PC-9 (cell line): ENCODE results near the gene ERC1. TPM values are rescaled to one million over a fixed set of nuclear protein-coding genes. Genes with fewer than 3 reads are reported as not detected.
"Not testable (repeated sequence)": the region's sequence is repeated elsewhere in the genome, so short reads cannot be mapped to it uniquely, and the experiment has no call there.

ENCODE experiments used
- BruUV-seq: library from RNA; stranded (reverse); fragments of 400-500 nt; replicated peaks from 2 replicates; lab custom pipeline; 2021; lab: Mats Ljungman, UMichigan
- CTCF ChIA-PET: fragments of 300-600 bp; sonication (Branson Sonifier 250); formaldehyde crosslinking; loops from one replicate; lab custom pipeline; 2022; ENCODE audit warnings: antibody characterized with exemption; lab: Charles Lee
- POLR2A ChIA-PET: fragments of 300-600 bp; sonication (Branson Sonifier 250); formaldehyde crosslinking; loops from one replicate; lab custom pipeline; 2022; ENCODE audit warnings: antibody characterized with exemption; ENCODE audit not compliant: unreplicated experiment; lab: Charles Lee
- DNase-seq, 2 experiments: peaks; one replicate each; pipeline versions ENCODE4 v3.0.0 to v3.0.0-alpha.2; 2015 to 2022; ENCODE audit warnings: mixed read lengths in 1 of 2
- H2AFZ ChIP-seq: fragments of 200-600 bp; sonication (generic); 2 replicates; pipeline ENCODE4 v1.8.1; 2017; ENCODE audit warnings: antibody characterized with exemption
- H3F3A ChIP-seq: fragments of 200-600 bp; sonication (generic); 2 replicates; pipeline ENCODE4 v1.8.1; 2017; ENCODE audit warnings: antibody characterized with exemption, mild to moderate bottlenecking, low read depth; ENCODE audit not compliant: insufficient read depth
- H3K27ac ChIP-seq: fragments of 200-600 bp; sonication (generic); 2 replicates; pipeline ENCODE4 v1.6.1; 2016; ENCODE audit warnings: mixed run types
- H3K27me3 ChIP-seq: fragments of 200-600 bp; sonication (generic); 2 replicates; pipeline ENCODE4 v1.6.1; 2016; ENCODE audit warnings: low read depth, mixed run types; ENCODE audit not compliant: insufficient read depth
- H3K36me3 ChIP-seq: fragments of 200-600 bp; sonication (generic); 2 replicates; pipeline ENCODE4 v1.6.1; 2016; ENCODE audit warnings: low read depth, mixed run types
- H3K4me1 ChIP-seq: fragments of 200-600 bp; sonication (generic); replicated peaks from 2 replicates; pipeline ENCODE4 v1.6.1; 2016; ENCODE audit warnings: mixed run types; ENCODE audit not compliant: insufficient read depth
- H3K4me2 ChIP-seq: fragments of 200-600 bp; sonication (generic); 2 replicates; pipeline ENCODE4 v1.6.1; 2017; ENCODE audit warnings: mixed run types
- H3K4me3 ChIP-seq: fragments of 200-600 bp; sonication (generic); 2 replicates; pipeline ENCODE4 v1.6.1; 2016; ENCODE audit warnings: mixed run types
- H3K79me2 ChIP-seq: fragments of 200-600 bp; sonication (generic); 2 replicates; pipeline ENCODE4 v1.6.1; 2017; ENCODE audit warnings: low read depth, mixed run types
- H3K9me2 ChIP-seq: fragments of 200-600 bp; sonication (generic); 2 replicates; pipeline ENCODE4 v1.8.1; 2017; ENCODE audit warnings: mild to moderate bottlenecking; ENCODE audit not compliant: insufficient read depth
- H3K9me3 ChIP-seq: fragments of 200-600 bp; sonication (generic); 2 replicates; pipeline ENCODE4 v1.8.1; 2016; ENCODE audit warnings: low read depth; ENCODE audit not compliant: insufficient read depth
- H4K20me1 ChIP-seq: fragments of 200-600 bp; sonication (generic); 2 replicates; pipeline ENCODE4 v1.8.1; 2017; ENCODE audit not compliant: insufficient read depth
- EZH2 ChIP-seq: fragments of 200-600 bp; sonication (generic); IDR thresholded peaks from 2 replicates; pipeline ENCODE4 v1.8.0; 2017; ENCODE audit warnings: antibody characterized with exemption, low read depth
- intact Hi-C: fragments of 100-400 bp; cut with micrococcal nuclease; formaldehyde crosslinking; loops from one replicate; pipeline ENCODE4 v1.10.0; 2022; ENCODE audit not compliant: unreplicated experiment
- total RNA-seq: library from RNA; stranded (reverse); gene quantifications from 2 replicates; pipeline ENCODE4 v1.2.3, GENCODE V29; 2021
- TF ChIP-seq, protein P1 (sequence below): fragments of 200-600 bp; sonication (generic); conservative IDR thresholded peaks from 2 replicates; pipeline ENCODE4 v1.6.1; 2017; ENCODE audit warnings: mixed run types, antibody characterized with exemption, mild to moderate bottlenecking, moderate library complexity

The ERC1 gene
- total RNA-seq, 1 experiment from 2014 or later, result 52.0 TPM

DNA sequence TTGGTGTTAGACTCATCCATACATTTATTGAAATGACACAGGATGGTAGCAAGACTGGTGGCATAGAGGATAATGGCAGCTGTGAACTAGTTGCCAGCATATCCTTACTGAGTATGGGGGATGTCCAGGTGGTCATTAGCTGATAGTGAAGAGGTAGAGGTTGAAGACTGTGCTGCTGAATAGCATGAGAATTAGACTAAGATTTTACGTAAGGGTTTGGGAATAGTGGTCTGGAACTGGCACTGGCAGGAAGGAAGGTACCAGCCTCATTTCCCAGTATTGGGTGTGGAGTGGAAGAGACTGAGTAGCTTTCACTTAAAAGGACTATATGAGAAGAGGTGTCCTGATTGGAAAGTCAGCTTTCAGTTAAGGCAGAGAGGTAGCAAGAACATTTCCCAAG lies 6.5 kb downstream of the ERC1 start:
- Histone ChIP-seq H3K4me2 (no peak overlapping the region), H3K9me2 (no peaks in the 10 kb centered on the region), H3K4me1 (peaks cover 3% of the 10 kb centered on the region), H3K36me3 (no peaks in the 10 kb centered on the region), H3K4me3 (no peak overlapping the region), H3K79me2 (peaks cover 30% of the 10 kb centered on the region), H3K27ac (no peak overlapping the region), H2AFZ (no peak overlapping the region), H3F3A (peaks cover 17% of the 10 kb centered on the region; the same call in 1 of the 2 replicates), H4K20me1 (peaks cover 14% of the 10 kb centered on the region; the same call in 1 of the 2 replicates), H3K9me3 (no peaks in the 10 kb centered on the region), H3K27me3 (no peaks in the 10 kb centered on the region)
- CTCF ChIA-PET, result no interaction called here
- intact Hi-C loops, result no loop called here
- POLR2A ChIA-PET, result no interaction called here
- no TSS peak for BruUV-seq
- no peak for DNase-seq
- TF ChIP-seq, protein P1, sequence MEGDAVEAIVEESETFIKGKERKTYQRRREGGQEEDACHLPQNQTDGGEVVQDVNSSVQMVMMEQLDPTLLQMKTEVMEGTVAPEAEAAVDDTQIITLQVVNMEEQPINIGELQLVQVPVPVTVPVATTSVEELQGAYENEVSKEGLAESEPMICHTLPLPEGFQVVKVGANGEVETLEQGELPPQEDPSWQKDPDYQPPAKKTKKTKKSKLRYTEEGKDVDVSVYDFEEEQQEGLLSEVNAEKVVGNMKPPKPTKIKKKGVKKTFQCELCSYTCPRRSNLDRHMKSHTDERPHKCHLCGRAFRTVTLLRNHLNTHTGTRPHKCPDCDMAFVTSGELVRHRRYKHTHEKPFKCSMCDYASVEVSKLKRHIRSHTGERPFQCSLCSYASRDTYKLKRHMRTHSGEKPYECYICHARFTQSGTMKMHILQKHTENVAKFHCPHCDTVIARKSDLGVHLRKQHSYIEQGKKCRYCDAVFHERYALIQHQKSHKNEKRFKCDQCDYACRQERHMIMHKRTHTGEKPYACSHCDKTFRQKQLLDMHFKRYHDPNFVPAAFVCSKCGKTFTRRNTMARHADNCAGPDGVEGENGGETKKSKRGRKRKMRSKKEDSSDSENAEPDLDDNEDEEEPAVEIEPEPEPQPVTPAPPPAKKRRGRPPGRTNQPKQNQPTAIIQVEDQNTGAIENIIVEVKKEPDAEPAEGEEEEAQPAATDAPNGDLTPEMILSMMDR, result no peak
- no peak for TF ChIP-seq EZH2

DNA sequence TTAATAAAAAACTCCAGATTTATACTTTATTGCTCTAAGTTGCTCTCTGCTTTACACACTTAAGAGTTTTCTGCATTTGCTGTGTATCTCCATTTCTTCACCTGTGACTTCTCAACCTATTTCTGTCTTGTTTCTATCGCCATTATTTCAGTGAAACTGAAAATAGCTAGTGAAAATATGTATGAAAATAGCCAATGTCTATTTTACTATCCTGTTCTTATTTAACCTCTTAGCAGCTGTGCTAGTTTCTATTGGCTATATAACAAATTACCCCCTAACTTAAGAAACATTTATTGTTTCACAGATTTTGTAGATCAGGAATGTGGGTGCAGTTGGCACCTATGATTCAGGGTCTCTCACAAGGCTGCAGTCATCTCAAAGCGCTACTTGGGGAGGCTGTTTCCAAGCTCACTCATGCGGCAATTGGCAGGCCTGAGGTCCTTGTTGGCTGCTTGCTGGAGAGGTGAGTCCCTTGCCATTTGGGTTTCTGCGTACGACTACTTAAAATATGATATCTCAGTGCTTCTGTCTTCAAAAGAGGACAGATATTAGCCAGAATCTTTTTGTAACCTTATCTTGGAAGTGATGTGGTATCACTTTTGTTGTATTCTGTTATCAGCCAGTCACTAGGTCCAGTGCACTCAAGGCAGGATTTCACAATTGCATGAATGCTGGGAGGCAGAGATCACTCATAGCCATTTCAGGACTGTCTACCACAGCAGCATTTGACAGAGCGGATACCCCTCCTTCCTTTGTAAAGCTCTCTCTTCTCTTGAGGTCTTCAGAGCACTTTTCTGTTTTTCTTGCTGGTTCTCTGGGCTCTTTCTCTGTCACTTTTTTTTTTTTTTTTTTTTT lies 7.2 kb downstream of the ERC1 start:
- Histone ChIP-seq H3K36me3 (no peaks in the 10 kb centered on the region), H4K20me1 (peaks cover 14% of the 10 kb centered on the region; the same call in 1 of the 2 replicates), H3K27ac (no peak overlapping the region), H3K4me3 (no peak overlapping the region), H3K9me3 (no peaks in the 10 kb centered on the region), H3K79me2 (peaks cover 23% of the 10 kb centered on the region), H2AFZ (no peak overlapping the region), H3K4me1 (no peaks in the 10 kb centered on the region), H3K27me3 (no peaks in the 10 kb centered on the region), H3F3A (0 out of 2 replicates have a peak, but pooled peaks cover 12% of the 10 kb centered on the region), H3K4me2 (no peak overlapping the region), H3K9me2 (no peaks in the 10 kb centered on the region)
- ChIA-PET CTCF (no interaction called here), POLR2A (no interaction called here)
- TF ChIP-seq, protein P1, result no peak
- no peak for TF ChIP-seq EZH2
- BruUV-seq, result no TSS peak
- intact Hi-C loops, result no loop called here
- no peak for DNase-seq

DNA sequence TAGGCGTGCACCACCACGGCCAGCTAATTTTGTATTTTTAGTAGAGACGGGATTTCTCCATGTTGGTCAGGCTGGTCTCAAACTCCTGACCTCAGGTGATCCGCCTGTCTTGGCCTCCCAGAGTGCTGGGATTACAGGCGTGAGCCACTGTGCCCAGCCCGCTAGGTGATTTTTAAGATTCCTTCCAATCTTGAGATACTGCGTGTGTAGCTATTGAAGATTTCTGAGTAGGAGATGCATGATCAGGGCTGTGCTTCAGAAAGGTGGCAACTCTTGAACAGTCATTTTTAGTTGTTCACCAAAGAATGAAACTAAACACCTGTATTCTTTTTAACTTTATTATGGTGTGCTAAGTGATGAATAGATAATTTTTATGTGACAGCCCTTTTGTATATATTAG lies 8.7 kb downstream of the ERC1 start:
- H4K20me1 ChIP-seq, result peaks cover 12% of the 10 kb centered on the region; the same call in 1 of the 2 replicates

More for the DNA sequence above, 8.7 kb downstream of the ERC1 start:
- Histone ChIP-seq H3F3A (0 out of 2 replicates have a peak, but pooled peaks cover 12% of the 10 kb centered on the region), H3K79me2 (peaks cover 12% of the 10 kb centered on the region)
- H2AFZ ChIP-seq, H3K4me2 ChIP-seq, H3K27ac ChIP-seq, POLR2A ChIA-PET, intact Hi-C loops, CTCF ChIA-PET, H3K4me1 ChIP-seq, H3K9me3 ChIP-seq, H3K27me3 ChIP-seq, DNase-seq, H3K9me2 ChIP-seq, H3K4me3 ChIP-seq, H3K36me3 ChIP-seq, BruUV-seq: not testable (repeated sequence)
